HL-60 (cell line): Measurements from ENCODE around the gene SLC30A9.
A peak's percentile ranks its signal among the peaks of the same experiment; 100 is the strongest.

Experiments used
- DNase-seq, 2 experiments: peaks; one replicate each; pipeline ENCODE4 v3.0.0-alpha.2; 2010 to 2020; ENCODE audit warnings: low read depth in 1 of 2, low spot score in 1 of 2
- H3K27ac ChIP-seq: fragments of 250-450 bp; sonication (Bioruptor Pico); replicated peaks from 2 replicates; pipeline ENCODE4 v1.5.1; 2020; ENCODE audit warnings: mild to moderate bottlenecking, moderate library complexity
- H3K27me3 ChIP-seq: fragments of 250-450 bp; sonication (Bioruptor Pico); 2 replicates; pipeline ENCODE4 v1.5.1; 2021; ENCODE audit warnings: mild to moderate bottlenecking, moderate library complexity; ENCODE audit not compliant: insufficient read depth, poor library complexity, severe bottlenecking
- H3K4me3 ChIP-seq: replicated peaks from 2 replicates; pipeline ENCODE4 v1.5.1; 2011; ENCODE audit warnings: mild to moderate bottlenecking, control low read depth, low read length; ENCODE audit not compliant: insufficient read depth
- CTCF ChIP-seq: IDR thresholded peaks from one replicate; pipeline ENCODE4 v1.5.1; 2011; ENCODE audit warnings: low read length, control low read depth, inconsistent platforms; ENCODE audit not compliant: insufficient read depth
- GABPA ChIP-seq: IDR thresholded peaks from 2 replicates; pipeline ENCODE4 v1.6.1; 2012; ENCODE audit warnings: low read depth
- POLR2AphosphoS5 ChIP-seq: IDR thresholded peaks from 2 replicates; pipeline ENCODE4 v1.6.1; 2012; ENCODE audit warnings: low read depth
- SPI1 ChIP-seq: IDR thresholded peaks from 2 replicates; pipeline ENCODE4 v1.6.1; 2012; ENCODE audit warnings: low read depth, mild to moderate bottlenecking, borderline replicate concordance
- TF ChIP-seq, protein P1 (sequence below): IDR thresholded peaks from 2 replicates; pipeline ENCODE4 v1.6.1; 2012; ENCODE audit warnings: low read depth; ENCODE audit not compliant: insufficient replicate concordance

Gene SLC30A9

GRCh38 chr4:41991916-41992767 is 1.8 kb downstream of the SLC30A9 start:
- TF ChIP-seq, protein P1, sequence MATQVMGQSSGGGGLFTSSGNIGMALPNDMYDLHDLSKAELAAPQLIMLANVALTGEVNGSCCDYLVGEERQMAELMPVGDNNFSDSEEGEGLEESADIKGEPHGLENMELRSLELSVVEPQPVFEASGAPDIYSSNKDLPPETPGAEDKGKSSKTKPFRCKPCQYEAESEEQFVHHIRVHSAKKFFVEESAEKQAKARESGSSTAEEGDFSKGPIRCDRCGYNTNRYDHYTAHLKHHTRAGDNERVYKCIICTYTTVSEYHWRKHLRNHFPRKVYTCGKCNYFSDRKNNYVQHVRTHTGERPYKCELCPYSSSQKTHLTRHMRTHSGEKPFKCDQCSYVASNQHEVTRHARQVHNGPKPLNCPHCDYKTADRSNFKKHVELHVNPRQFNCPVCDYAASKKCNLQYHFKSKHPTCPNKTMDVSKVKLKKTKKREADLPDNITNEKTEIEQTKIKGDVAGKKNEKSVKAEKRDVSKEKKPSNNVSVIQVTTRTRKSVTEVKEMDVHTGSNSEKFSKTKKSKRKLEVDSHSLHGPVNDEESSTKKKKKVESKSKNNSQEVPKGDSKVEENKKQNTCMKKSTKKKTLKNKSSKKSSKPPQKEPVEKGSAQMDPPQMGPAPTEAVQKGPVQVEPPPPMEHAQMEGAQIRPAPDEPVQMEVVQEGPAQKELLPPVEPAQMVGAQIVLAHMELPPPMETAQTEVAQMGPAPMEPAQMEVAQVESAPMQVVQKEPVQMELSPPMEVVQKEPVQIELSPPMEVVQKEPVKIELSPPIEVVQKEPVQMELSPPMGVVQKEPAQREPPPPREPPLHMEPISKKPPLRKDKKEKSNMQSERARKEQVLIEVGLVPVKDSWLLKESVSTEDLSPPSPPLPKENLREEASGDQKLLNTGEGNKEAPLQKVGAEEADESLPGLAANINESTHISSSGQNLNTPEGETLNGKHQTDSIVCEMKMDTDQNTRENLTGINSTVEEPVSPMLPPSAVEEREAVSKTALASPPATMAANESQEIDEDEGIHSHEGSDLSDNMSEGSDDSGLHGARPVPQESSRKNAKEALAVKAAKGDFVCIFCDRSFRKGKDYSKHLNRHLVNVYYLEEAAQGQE: no peak
- TF ChIP-seq POLR2AphosphoS5 (no peak), GABPA (no peak), CTCF (no peak), SPI1 (no peak)
- H3K27me3 ChIP-seq: no peaks in the 10 kb centered on the region
- H3K4me3 ChIP-seq: no peak overlapping the region
- DNase-seq: no peak
- no peak overlapping the region for H3K27ac ChIP-seq

GRCh38 chr4:41992967-41993857 is 2.9 kb downstream of the SLC30A9 start:
- TF ChIP-seq SPI1 (peak; percentile 67; the same call in 1 of the 2 replicates), POLR2AphosphoS5 (no peak)
- Histone ChIP-seq H3K27me3 (no peaks in the 10 kb centered on the region), H3K27ac (peak overlapping the region; percentile 32), H3K4me3 (no peak overlapping the region)
- DNase-seq: no peak

DNA sequence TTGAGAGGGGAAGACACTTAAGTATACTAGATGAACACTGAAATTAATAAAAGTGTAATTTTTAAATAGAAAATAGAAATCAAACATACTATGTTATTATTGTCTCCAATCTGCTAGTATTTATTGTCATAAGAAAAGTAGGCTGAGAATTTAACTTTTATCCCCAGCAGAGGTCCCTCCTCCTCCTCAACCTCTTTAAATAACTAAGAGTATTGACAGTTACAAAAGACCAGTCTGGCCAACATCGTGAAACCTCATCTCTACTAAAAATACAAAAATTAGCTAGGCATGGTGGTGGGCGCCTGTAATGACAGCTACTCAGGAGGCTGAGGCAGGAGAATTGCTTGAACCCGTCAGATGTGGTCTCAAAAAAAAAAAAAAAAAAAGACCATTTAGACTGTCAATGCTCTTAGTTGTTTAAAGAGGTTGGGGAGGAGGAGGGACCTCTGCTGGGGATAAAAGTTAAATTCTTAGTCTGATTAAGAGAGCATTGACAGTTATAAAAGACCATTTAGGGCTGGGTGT is 4.2 kb downstream of the SLC30A9 start:
- no peak for TF ChIP-seq POLR2AphosphoS5
- TF ChIP-seq GABPA: no peak
- no peak for TF ChIP-seq CTCF
- TF ChIP-seq SPI1: no peak
- TF ChIP-seq, protein P1: no peak
- DNase-seq: no peak
- H3K27me3 ChIP-seq: no peaks in the 10 kb centered on the region
- no peak overlapping the region for H3K4me3 ChIP-seq
- no peak overlapping the region for H3K27ac ChIP-seq

DNA sequence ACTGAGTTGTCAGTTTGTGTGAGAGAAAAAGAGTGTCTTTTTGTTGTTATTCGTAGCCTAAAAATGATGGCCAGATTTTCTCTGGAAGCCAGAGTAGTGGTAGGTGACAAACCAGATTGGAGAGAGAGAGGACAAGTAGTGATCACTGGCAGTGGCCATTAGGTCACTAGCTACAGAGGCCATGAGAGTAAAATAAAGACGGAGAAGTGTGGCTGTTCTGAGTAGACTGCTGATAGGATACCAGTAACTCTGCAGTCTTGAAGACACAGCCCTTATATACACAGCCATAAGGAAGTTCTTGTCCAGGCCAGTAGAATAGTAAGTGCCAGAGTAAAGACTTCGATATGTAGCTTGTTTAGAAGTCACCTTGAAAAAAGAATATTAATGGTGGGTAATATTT is 7.7 kb downstream of the SLC30A9 start:
- DNase-seq: no peak
- H3K27me3 ChIP-seq: no peaks in the 10 kb centered on the region
- no peak overlapping the region for H3K27ac ChIP-seq
- TF ChIP-seq CTCF (no peak), SPI1 (no peak), GABPA (no peak), POLR2AphosphoS5 (no peak)
- TF ChIP-seq, protein P1: no peak
- H3K4me3 ChIP-seq: no peak overlapping the region
